Transverse colon (tissue), 4 donors: ENCODE data around the gene RAB3C.

Experiments
- POLR2A ChIP-seq: fragments of 450-650 bp; IDR thresholded peaks from one replicate; pipeline ENCODE4 v1.6.1; 2016; ENCODE audit warnings: antibody characterized with exemption, mild to moderate bottlenecking, moderate library complexity
- POLR2AphosphoS5 ChIP-seq, 3 donors: sonication (generic); formaldehyde crosslinking; IDR thresholded peaks; one replicate each; pipeline ENCODE4 v1.6.1; 2016; ENCODE audit warnings: antibody characterized with exemption in 3 of 3
- TF ChIP-seq, protein P1 (sequence below), 5 experiments: fragments of 200-600 bp in 3 of 5; fragments of 450-650 bp in 2 of 5; sonication (generic) in 3 of 5; IDR thresholded peaks; 1 replicate in 2 of 5; 2 replicates in 3 of 5; pipeline ENCODE4 v1.5.1; 2016 to 2017; ENCODE audit warnings: antibody characterized with exemption in 5 of 5, inconsistent platforms in 3 of 5, mild to moderate bottlenecking in 2 of 5, moderate library complexity in 1 of 5

GRCh38 chr5:58703925-58704555 lies 121.2 kb downstream of the RAB3C start:
- TF ChIP-seq, protein P1, sequence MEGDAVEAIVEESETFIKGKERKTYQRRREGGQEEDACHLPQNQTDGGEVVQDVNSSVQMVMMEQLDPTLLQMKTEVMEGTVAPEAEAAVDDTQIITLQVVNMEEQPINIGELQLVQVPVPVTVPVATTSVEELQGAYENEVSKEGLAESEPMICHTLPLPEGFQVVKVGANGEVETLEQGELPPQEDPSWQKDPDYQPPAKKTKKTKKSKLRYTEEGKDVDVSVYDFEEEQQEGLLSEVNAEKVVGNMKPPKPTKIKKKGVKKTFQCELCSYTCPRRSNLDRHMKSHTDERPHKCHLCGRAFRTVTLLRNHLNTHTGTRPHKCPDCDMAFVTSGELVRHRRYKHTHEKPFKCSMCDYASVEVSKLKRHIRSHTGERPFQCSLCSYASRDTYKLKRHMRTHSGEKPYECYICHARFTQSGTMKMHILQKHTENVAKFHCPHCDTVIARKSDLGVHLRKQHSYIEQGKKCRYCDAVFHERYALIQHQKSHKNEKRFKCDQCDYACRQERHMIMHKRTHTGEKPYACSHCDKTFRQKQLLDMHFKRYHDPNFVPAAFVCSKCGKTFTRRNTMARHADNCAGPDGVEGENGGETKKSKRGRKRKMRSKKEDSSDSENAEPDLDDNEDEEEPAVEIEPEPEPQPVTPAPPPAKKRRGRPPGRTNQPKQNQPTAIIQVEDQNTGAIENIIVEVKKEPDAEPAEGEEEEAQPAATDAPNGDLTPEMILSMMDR (IDR thresholded peaks at IDR 0.05) = no peak
- TF ChIP-seq POLR2A (no peak), POLR2AphosphoS5 (IDR thresholded peaks at IDR 0.05) (no peak)
